ENCODE data around the gene RBMS3.
A peak's percentile ranks its signal among the peaks of the same experiment; 100 is the strongest.

The RBMS3 gene

GRCh38 chr3:29903600-29903999 lies 622.7 kb downstream of the RBMS3 start:
- H3K36me3 Mint-ChIP-seq (ENCODE audit: low read depth), result no peaks in the 10 kb centered on the region
- H3K4me3 Mint-ChIP-seq, result no peak overlapping the region
- H3K27ac Mint-ChIP-seq, result peak overlapping the region in 1 of 3 experiments; percentile 34
- no peaks in the 10 kb centered on the region for H3K9me3 Mint-ChIP-seq
- peaks cover 43% of the 10 kb centered on the region for H3K4me1 Mint-ChIP-seq
- no peak for TF ChIP-seq CTCF (IDR thresholded peaks at IDR 0.05; ENCODE audit: unreplicated experiment in 3 of 3)
- H3K27me3 Mint-ChIP-seq (ENCODE audit: low read depth), result no peaks in the 10 kb centered on the region

- Mint-ChIP-seq H3K27me3 (ENCODE audit: low read depth) (no peaks in the 10 kb centered on the region), H3K4me1 (peaks cover 16% of the 10 kb centered on the region), H3K27ac (no peak overlapping the region), H3K4me3 (no peak overlapping the region), H3K9me3 (no peaks in the 10 kb centered on the region), H3K36me3 (ENCODE audit: low read depth) (no peaks in the 10 kb centered on the region)
- no peak for TF ChIP-seq CTCF (IDR thresholded peaks at IDR 0.05; ENCODE audit: unreplicated experiment in 3 of 3)
Observed at GRCh38 chr3:29906906-29907305, 626.0 kb downstream of the RBMS3 start.

- Mint-ChIP-seq H3K4me3 (no peak overlapping the region), H3K27me3 (ENCODE audit: low read depth) (no peaks in the 10 kb centered on the region), H3K4me1 (peaks cover 5% of the 10 kb centered on the region), H3K9me3 (no peaks in the 10 kb centered on the region), H3K36me3 (ENCODE audit: low read depth) (no peaks in the 10 kb centered on the region), H3K27ac (no peak overlapping the region)
- TF ChIP-seq CTCF (IDR thresholded peaks at IDR 0.05; ENCODE audit: unreplicated experiment in 3 of 3), result no peak
Observed at GRCh38 chr3:29912600-29913288, 631.9 kb downstream of the RBMS3 start.

- peaks cover 7% of the 10 kb centered on the region for H3K4me1 Mint-ChIP-seq
- H3K27ac Mint-ChIP-seq, result no peak overlapping the region
- no peaks in the 10 kb centered on the region for H3K9me3 Mint-ChIP-seq
- no peak for TF ChIP-seq CTCF (IDR thresholded peaks at IDR 0.05; ENCODE audit: unreplicated experiment in 3 of 3)
- H3K36me3 Mint-ChIP-seq (ENCODE audit: low read depth), result no peaks in the 10 kb centered on the region
- no peaks in the 10 kb centered on the region for H3K27me3 Mint-ChIP-seq (ENCODE audit: low read depth)
- no peak overlapping the region for H3K4me3 Mint-ChIP-seq
Observed at GRCh38 chr3:29914861-29915524, 634.1 kb downstream of the RBMS3 start.

- Mint-ChIP-seq H3K4me1 (peaks cover 20% of the 10 kb centered on the region), H3K27me3 (ENCODE audit: low read depth) (no peaks in the 10 kb centered on the region), H3K9me3 (no peaks in the 10 kb centered on the region), H3K4me3 (no peak overlapping the region), H3K27ac (peak overlapping the region; percentile 29 to 66 (median 39)), H3K36me3 (ENCODE audit: low read depth) (no peaks in the 10 kb centered on the region)
- no peak for TF ChIP-seq CTCF (IDR thresholded peaks at IDR 0.05; ENCODE audit: unreplicated experiment in 3 of 3)
Observed at GRCh38 chr3:29919571-29919970, 638.7 kb downstream of the RBMS3 start.
